G401 (cell line): ENCODE measurements around the gene KCNH2. TPM values are rescaled to one million over a fixed set of nuclear protein-coding genes. Genes with fewer than 3 reads are reported as not detected.

ENCODE experiments used
- DNase-seq: peaks from one replicate; pipeline ENCODE4 v3.0.0-alpha.2; 2015; ENCODE audit warnings: low spot score
- in situ Hi-C: cut with HindIII; loops from 2 replicates; pipeline ENCODE4 v1.10.0; 2016; ENCODE audit warnings: low sequenced_read_pairs, mixed read lengths
- total RNA-seq: library from RNA; depleted of rRNA; stranded (reverse); fragments of >200 nt; shearing (Covaris generic); gene quantifications from 2 replicates; pipeline ENCODE4 v1.2.3, GENCODE V29; 2014

Gene KCNH2
- total RNA-seq, 1 experiment from 2014 or later, result 11.5 TPM

GRCh38 chr7:150982351-150982750 is 4.2 kb upstream of the KCNH2 start:
- in situ Hi-C loops, result no loop called here
- DNase-seq, result peak; percentile 33

- in situ Hi-C loops, result no loop called here
- no peak for DNase-seq
These were observed 3.5 kb upstream of the KCNH2 start for GRCh38 chr7:150981644-150982043.

GRCh38 chr7:150980663-150981062 is 2.5 kb upstream of the KCNH2 start:
- in situ Hi-C loops, result no loop called here
- DNase-seq, result no peak

- in situ Hi-C loops, result no loop called here
- no peak for DNase-seq
These were observed 1.7 kb upstream of the KCNH2 start for GRCh38 chr7:150979713-150980390.

GRCh38 chr7:150977382-150978125 is 567 bp downstream of the KCNH2 start:
- DNase-seq, result no peak

GRCh38 chr7:150976529-150977381 is 1.4 kb downstream of the KCNH2 start:
- no peak for DNase-seq
- in situ Hi-C loops, result no loop called here

More at GRCh38 chr7:150977382-150978125, 567 bp downstream of the KCNH2 start:
- in situ Hi-C loops, result no loop called here

GRCh38 chr7:150975536-150976319 is 2.4 kb downstream of the KCNH2 start:
- in situ Hi-C loops, result no loop called here
- peak; percentile 70 for DNase-seq

GRCh38 chr7:150974468-150975391 is 3.4 kb downstream of the KCNH2 start:
- peak; percentile 64 for DNase-seq
- in situ Hi-C loops, result no loop called here

- in situ Hi-C loops, result no loop called here
- no peak for DNase-seq
These were observed 4.3 kb downstream of the KCNH2 start for GRCh38 chr7:150973571-150974451.

- DNase-seq, result no peak
- in situ Hi-C loops, result no loop called here
These were observed 5.4 kb downstream of the KCNH2 start for GRCh38 chr7:150972741-150973140.

- in situ Hi-C loops, result no loop called here
- DNase-seq, result no peak
These were observed 6.1 kb downstream of the KCNH2 start for GRCh38 chr7:150972023-150972468.

GRCh38 chr7:150971242-150972022 is 6.7 kb downstream of the KCNH2 start:
- no peak for DNase-seq
- in situ Hi-C loops, result no loop called here

- in situ Hi-C loops, result no loop called here
- no peak for DNase-seq
These were observed 7.7 kb downstream of the KCNH2 start for GRCh38 chr7:150970424-150970823.

- DNase-seq, result peak; percentile 90
- in situ Hi-C loops, result no loop called here
These were observed 8.6 kb downstream of the KCNH2 start for GRCh38 chr7:150969475-150969874.

- in situ Hi-C loops, result no loop called here
- peak; percentile 43 for DNase-seq
These were observed 9.3 kb downstream of the KCNH2 start for GRCh38 chr7:150968734-150969372.
